GM19238 (cell line): ENCODE data around the gene ZFPM1.
"Not testable (repeated sequence)": the region's sequence is repeated elsewhere in the genome, so short reads cannot be mapped to it uniquely, and the experiment has no call there.

ENCODE experiments used
- DNase-seq: peaks from one replicate; pipeline ENCODE4 v3.0.0; 2011; ENCODE audit warnings: low spot score; ENCODE audit not compliant: insufficient read length

ZFPM1 gene

GRCh38 chr16:88511906-88512305 lies 58.8 kb downstream of the ZFPM1 start:
- DNase-seq: no peak

DNA sequence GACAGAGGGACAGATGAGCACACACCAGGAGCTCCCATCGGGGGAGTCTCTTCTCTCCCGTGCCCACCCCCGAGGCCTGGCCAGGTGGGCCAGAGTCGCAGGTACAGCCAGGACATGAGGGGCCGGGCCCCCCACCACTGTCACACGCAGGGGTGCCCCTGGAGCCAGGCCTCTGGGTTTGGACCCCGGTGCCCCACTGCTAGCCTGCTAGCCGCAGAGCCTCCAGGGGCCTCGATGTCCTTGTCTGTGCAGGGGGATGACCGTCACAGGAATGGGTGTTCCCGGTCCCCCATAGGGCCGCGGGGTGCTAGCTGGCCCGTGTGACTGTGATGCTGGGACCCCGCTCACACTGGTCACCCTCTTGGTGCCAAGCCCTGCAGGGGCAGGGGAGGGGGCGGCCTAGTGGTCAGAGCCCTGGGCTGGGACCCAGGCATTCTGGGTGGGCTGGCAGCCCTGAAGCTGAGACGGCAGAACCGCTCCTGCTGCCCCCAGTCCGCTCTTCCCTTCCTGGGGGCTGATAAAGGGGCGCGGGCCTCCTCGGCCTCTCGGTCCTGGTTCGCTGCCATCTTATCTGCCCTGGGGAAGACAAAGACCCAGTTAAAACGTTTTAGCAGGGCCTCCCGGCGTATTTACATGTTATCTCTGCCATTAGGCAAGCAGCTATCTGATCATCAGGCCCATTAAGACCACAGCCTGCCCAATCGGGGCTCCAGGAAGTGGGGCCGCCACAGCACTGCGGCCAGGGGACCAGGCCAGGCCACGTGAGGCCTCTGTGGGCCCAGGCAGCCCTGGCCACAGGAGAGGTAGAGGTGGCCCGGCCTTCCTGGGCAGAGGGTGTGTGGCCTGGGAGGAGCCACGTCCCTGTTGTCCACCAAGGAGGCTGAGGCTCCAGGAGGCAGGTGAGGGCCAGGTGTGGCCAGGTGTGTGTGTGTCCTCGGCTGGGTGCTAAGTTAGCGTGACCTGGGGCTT lies 59.9 kb downstream of the ZFPM1 start:
- no peak for DNase-seq

DNA sequence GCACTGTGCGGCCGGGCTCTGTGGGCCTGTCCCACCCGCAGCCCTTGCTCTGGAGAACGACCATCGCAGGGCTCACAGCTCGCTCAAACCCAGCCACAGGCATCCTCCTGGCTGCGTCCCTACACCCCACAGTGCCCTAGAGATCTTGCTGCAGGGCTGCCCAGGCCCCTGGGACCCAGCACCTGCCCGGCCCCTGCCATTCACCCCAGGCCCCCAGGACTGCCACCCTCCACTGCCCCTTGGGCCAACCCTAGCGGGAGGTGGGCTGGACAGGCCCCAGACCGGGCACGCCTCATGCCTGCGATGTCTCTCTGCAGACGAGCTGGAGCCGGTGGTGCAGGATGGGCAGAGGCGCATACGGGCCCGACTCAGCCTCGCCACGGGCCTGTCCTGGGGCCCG lies 61.0 kb downstream of the ZFPM1 start:
- no peak for DNase-seq

GRCh38 chr16:88514526-88515232 lies 61.6 kb downstream of the ZFPM1 start:
- DNase-seq: no peak

DNA sequence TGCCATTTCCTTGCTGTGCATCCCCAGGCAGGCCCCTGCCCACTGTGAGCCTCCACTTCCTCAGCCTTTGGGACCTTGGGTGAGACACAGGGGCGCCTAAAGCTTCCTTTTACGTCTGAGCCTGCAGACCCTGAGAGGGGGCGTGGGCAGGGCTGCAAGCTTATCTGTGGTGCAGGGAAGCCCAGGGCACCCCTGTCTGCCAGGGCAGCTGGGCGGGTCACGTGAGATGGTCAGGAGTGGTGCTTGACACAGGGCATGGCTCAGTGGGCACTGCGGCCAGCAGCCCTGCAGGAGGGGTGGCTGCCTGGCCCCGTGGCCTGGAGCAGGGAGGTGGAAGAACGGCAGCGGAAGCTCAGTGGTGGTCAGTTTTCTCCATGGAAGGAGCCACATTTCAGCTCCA lies 62.3 kb downstream of the ZFPM1 start:
- DNase-seq: no peak

DNA sequence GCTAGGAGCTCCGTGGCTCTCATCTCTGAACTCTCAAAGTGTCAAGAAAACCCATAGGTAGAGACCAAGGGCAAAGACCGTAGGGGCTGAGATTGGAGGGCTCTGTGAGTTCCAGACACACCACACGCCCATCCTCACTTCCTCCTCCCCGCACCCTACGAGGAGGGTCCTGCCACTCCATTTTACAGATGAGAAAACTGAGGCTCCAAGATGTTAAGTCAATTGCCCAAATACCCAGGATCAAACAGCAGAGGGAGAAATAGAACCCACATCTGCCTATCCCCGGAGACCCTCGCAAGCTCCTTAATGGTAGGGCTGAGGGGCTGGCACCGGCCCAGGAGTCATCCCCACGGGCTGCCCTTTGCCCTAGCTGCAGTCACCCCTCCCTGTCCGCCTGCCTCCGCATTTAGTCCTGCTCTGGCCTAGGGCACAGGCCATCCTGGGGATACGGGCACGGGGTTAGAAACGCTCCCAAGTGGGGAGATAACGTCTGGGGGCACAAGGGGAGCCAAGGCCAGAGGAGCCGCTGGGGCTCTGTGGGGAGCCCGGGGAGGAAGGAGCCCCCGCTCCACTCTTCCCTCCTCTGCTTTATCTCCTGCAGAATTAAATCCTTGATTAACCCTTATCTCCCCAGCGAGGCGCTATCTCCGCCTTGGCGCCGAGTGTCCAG lies 63.0 kb downstream of the ZFPM1 start:
- no peak for DNase-seq

DNA sequence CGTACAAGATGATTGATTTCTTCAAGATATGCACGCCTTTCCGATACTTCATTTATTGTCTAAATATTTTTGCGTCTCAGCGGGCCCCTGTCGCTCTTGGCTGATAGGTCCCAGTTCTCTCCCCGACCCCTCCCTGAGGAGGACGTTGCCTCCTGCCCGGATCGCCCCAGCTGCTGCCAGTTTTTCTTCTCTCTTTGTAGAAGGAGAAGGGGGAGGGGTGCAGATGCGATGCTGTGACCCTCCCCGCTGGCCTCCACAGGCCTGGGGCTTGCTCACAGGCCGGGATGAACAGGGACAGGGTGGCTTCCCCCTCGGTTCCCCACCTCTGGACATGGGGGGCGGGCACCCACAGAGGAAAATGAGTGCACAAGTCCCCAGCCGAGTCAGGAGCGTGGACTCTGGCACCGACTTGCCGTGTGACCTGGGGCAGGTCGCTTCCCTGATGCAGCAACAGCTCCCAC lies 63.6 kb downstream of the ZFPM1 start:
- no peak for DNase-seq

- not testable (repeated sequence) for DNase-seq
Measured at GRCh38 chr16:88517208-88517774, 64.2 kb downstream of the ZFPM1 start.

DNA sequence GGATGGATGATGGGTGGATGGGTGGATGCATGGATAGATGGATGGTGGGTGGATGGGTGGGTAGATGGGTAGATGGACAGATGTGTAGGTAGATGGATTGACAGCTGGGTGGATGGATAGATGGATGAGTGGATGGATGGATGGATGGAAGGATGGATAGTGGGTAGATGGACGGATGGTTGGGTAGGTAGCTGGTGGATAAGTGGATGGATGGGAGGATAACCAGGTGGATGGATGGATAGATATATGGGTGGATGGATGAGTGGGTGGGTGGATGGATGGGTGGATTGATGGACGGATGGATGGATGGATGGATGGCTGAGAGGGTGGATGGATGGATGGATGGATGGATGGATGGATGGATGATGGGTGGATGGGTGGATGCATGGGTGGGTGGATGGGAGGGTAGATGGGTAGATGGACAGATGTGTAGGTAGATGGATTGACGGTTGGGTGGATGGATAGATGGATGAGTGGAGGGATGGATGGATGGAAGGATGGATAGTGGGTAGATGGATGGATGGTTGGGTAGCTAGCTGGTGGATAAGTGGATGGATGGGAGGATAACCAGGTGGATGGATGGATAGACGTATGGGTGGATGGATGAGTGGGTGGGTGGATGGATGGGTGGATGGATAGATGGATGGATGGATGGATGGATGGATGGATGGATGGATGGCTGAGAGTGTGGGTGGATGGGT lies 65.5 kb downstream of the ZFPM1 start:
- DNase-seq: not testable (repeated sequence)

DNA sequence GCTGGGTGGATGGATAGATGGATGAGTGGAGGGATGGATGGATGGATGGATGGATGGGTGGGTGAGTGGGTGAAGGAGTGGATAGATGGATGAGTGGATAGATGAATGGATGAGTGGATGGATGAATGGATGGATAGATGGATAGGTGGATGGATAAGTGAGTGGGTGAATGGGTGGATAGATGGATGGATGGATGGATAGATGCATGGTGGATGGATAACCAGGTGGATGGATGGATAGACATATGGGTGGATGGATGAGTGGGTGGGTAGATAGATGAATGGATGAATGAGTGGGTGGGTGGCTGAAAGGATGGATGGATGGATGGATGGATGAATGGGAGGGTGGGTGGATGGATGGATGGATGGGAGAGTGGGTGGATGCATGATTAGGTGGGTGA lies 66.2 kb downstream of the ZFPM1 start:
- DNase-seq: no peak

GRCh38 chr16:88519938-88520653 lies 67.0 kb downstream of the ZFPM1 start:
- DNase-seq: no peak

- no peak for DNase-seq
Measured at GRCh38 chr16:88521674-88522073, 68.6 kb downstream of the ZFPM1 start.

- no peak for DNase-seq
Measured at GRCh38 chr16:88522276-88522949, 69.3 kb downstream of the ZFPM1 start.

DNA sequence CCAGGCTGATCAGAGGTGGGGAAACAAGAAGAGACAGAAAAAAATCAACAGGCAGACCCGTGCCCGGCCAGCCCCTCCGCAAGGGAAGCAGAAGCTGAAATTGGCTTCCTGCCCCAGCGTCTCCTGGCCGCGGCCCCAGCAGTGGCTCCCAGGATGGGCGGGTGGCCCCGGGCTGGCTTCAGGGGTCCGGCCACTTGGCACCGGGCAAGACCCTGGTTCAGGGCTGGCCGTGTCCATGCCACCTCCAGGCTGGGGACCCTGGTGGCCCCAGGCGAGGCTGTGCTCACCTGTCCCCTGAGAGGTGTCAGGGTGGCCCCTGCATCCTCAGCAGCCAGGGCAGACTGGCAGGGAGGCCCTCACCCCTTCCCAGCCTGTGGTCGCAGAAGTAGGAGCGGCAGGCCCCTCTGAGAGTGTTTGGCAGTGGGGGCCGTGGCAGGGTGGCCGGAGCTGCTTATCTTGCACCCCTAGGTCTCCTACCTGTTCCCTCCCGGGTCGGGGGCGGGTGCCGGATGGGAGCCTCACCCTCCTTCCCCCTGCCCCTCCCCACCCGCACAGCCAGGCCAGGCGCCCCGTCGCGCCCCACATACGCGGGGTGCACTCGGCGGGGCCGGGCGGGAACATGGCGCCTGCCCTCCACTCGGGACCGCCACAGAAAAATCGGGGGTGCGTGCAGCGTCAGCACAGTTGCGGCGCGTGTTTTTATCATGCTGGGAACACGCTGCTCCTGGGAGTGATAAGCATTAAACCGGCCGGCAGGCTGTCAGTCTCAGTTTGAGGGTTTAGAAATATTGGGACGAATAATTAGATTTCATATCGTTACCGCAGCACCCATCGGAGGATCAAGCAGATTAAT lies 70.5 kb downstream of the ZFPM1 start:
- no peak for DNase-seq

GRCh38 chr16:88524274-88524972 lies 71.3 kb downstream of the ZFPM1 start:
- DNase-seq: no peak

DNA sequence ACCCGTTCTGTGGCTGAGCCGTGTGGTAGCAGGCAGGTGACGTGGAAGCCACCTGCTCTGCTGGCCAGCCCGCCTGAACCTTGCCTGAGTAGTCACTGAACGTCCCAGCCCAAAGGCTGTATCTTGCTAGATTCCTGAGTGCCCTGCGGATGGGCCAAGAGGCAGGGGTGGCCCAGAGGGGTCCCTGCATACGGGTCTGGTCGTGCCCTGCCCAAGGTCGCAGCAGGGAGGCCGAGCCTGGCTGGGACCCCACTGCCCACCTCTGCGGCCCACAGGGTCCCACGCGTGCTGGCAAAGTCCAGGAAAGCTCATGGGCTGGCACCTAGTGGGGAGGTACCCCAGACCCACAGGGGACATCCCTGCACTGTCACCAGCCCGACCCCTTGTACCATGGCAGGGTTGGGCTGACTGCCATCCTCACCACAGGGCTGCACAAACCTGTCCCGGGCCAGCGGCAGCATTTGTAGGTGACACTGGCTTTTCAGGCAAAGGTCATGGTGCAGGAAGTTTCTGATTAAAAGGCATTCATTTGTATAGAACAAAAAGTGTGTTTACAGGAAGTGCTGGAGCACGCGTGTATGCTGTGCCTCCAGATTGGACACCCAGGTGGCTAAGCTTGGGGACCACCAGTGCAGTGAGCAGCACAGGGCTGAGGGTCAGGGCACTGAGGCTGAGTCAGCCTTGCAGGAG lies 72.0 kb downstream of the ZFPM1 start:
- DNase-seq: no peak

GRCh38 chr16:88525663-88525990 lies 72.5 kb downstream of the ZFPM1 start:
- DNase-seq: no peak
